KMS-11 (cell line): Measurements from ENCODE around the gene TRPC3.

Experiments
- H2AFZ ChIP-seq: fragments of 200-600 bp; sonication (generic); 2 replicates; pipeline ENCODE4 v1.6.1; 2016; ENCODE audit warnings: antibody characterized with exemption, mixed run types, low read depth
- H3K27ac ChIP-seq: fragments of 200-600 bp; sonication (generic); 2 replicates; pipeline ENCODE4 v1.6.1; 2016; ENCODE audit warnings: mild to moderate bottlenecking, mixed run types
- H3K27me3 ChIP-seq: fragments of 200-600 bp; sonication (generic); 2 replicates; pipeline ENCODE4 v1.6.1; 2017; ENCODE audit warnings: mild to moderate bottlenecking, low read depth, mixed run types, moderate library complexity; ENCODE audit not compliant: insufficient read depth
- H3K36me3 ChIP-seq: fragments of 200-600 bp; sonication (generic); 2 replicates; pipeline ENCODE4 v1.6.1; 2017; ENCODE audit warnings: mild to moderate bottlenecking, mixed run types; ENCODE audit not compliant: insufficient read depth
- H3K4me1 ChIP-seq: fragments of 200-600 bp; sonication (generic); 2 replicates; pipeline ENCODE4 v1.6.1; 2016; ENCODE audit warnings: mild to moderate bottlenecking, low read depth, mixed run types; ENCODE audit not compliant: poor library complexity, severe bottlenecking
- H3K4me2 ChIP-seq: fragments of 200-600 bp; sonication (generic); 2 replicates; pipeline ENCODE4 v1.7.0; 2016; ENCODE audit warnings: mild to moderate bottlenecking, mixed run types
- H3K4me3 ChIP-seq: fragments of 200-600 bp; sonication (generic); IDR thresholded peaks from 2 replicates; pipeline ENCODE4 v1.6.1; 2017; ENCODE audit warnings: low read depth, low read length, mixed read lengths; ENCODE audit not compliant: insufficient read depth
- H3K79me2 ChIP-seq: fragments of 200-600 bp; sonication (generic); 2 replicates; pipeline ENCODE4 v1.6.1; 2016; ENCODE audit warnings: low read depth, mixed run types; ENCODE audit not compliant: insufficient read depth
- H3K9ac ChIP-seq: fragments of 200-600 bp; sonication (generic); 2 replicates; pipeline ENCODE4 v1.6.1; 2016; ENCODE audit warnings: mild to moderate bottlenecking, mixed run types
- H4K20me1 ChIP-seq: fragments of 200-600 bp; sonication (generic); 2 replicates; pipeline ENCODE4 v1.6.1; 2016; ENCODE audit warnings: mild to moderate bottlenecking, mixed run types; ENCODE audit not compliant: insufficient read depth
- TF ChIP-seq, protein P1 (sequence below): fragments of 200-600 bp; sonication (generic); conservative IDR thresholded peaks from 2 replicates; pipeline ENCODE4 v1.6.1; 2017; ENCODE audit warnings: low read depth, mild to moderate bottlenecking, antibody characterized with exemption, low read length, moderate library complexity, mixed read lengths

Gene TRPC3

DNA sequence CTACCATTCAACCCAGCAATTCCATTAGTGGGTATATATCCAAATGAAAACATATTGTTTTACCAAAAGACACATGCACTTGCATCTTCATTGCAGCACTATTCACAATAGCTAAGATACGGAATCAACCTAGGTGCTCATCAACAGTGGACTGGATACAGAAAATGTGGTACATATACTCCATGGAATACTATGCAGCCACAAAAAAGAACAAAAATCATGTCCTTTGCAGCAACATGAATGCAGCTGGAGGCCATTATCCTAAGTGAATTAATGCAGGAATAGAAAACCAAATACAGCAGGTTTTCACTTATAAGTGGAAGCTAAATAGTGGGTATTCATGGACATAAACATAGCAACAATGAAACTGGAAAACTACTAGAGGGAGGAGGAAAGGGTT, 43.5 kb downstream of the TRPC3 start:
- no peak overlapping the region for H3K27ac ChIP-seq
- H3K36me3 ChIP-seq, result no peaks in the 10 kb centered on the region
- no peak overlapping the region for H3K9ac ChIP-seq
- H2AFZ ChIP-seq, result no peak overlapping the region
- H3K4me2 ChIP-seq, result no peak overlapping the region
- TF ChIP-seq, protein P1, sequence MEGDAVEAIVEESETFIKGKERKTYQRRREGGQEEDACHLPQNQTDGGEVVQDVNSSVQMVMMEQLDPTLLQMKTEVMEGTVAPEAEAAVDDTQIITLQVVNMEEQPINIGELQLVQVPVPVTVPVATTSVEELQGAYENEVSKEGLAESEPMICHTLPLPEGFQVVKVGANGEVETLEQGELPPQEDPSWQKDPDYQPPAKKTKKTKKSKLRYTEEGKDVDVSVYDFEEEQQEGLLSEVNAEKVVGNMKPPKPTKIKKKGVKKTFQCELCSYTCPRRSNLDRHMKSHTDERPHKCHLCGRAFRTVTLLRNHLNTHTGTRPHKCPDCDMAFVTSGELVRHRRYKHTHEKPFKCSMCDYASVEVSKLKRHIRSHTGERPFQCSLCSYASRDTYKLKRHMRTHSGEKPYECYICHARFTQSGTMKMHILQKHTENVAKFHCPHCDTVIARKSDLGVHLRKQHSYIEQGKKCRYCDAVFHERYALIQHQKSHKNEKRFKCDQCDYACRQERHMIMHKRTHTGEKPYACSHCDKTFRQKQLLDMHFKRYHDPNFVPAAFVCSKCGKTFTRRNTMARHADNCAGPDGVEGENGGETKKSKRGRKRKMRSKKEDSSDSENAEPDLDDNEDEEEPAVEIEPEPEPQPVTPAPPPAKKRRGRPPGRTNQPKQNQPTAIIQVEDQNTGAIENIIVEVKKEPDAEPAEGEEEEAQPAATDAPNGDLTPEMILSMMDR, result no peak
- H3K27me3 ChIP-seq, result no peaks in the 10 kb centered on the region
- H3K4me1 ChIP-seq, result no peaks in the 10 kb centered on the region
- H4K20me1 ChIP-seq, result no peaks in the 10 kb centered on the region
- H3K79me2 ChIP-seq, result no peaks in the 10 kb centered on the region
- no peak overlapping the region for H3K4me3 ChIP-seq

DNA sequence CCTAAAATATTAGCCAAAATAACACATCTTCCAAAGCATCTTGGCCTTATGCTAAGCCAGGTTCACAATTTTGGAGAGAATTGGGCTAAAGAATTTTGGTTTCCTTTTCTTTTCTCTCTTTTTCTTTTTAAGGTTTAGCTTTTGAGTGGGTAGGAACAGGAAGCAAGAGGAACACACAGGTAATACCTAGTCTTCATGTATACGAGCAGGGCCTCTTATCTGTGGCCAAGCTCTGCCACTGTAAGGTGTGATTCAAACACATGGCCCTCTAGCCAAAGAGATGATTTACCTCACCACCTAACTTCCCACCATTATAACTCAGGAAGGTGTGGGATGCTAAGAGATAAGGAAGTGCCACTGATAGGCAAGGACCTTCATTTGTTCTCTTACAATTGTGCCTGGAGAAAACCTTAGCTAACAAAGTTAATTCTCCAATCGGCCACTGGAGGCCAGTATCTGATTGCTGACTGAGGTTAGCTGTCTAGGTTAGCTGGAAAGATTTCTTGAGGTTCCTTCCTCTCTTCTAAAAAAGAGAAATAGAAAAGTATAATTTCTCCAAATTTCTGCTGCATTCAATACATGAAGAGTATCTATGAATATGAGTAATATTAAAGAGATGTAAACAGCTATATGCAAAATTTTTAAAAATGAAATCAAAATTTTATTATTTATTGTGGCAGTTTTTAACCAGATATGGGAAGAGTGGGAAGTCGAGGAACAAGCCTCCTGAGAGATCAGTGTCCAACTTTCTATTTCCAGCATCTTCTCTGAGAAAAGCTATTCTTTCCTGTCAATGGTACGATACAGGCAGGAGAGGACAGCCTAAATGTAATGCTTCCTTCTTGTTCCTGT, 51.5 kb downstream of the TRPC3 start:
- H3K36me3 ChIP-seq, result no peaks in the 10 kb centered on the region
- no peaks in the 10 kb centered on the region for H3K4me1 ChIP-seq
- no peaks in the 10 kb centered on the region for H3K27me3 ChIP-seq
- no peaks in the 10 kb centered on the region for H3K79me2 ChIP-seq
- H3K27ac ChIP-seq, result no peak overlapping the region
- no peak overlapping the region for H3K9ac ChIP-seq
- H4K20me1 ChIP-seq, result no peaks in the 10 kb centered on the region
- TF ChIP-seq, protein P1, result peak; percentile 91
- H3K4me3 ChIP-seq, result no peak overlapping the region
- H2AFZ ChIP-seq, result no peak overlapping the region
- H3K4me2 ChIP-seq, result no peak overlapping the region

DNA sequence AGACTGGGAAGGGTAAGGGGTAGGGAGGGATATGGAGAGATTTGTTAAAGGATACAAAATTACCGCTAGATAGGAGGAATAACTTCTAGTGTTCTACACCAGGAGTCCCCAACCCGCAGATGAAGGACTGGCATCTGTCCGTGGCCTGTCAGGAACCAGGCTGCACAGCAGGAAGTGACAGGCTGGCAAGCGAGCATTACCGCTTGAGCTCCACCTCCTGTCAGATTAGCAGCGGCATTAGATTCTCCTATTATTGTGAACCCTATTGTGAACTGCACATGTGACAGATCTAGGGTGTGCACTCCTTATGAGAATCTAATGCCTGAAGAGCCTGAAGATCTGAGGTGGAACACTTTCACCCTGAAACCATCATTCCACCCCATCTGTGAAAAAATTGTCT, 53.7 kb downstream of the TRPC3 start:
- Histone ChIP-seq H4K20me1 (no peaks in the 10 kb centered on the region), H3K4me3 (no peak overlapping the region), H3K4me1 (no peaks in the 10 kb centered on the region), H3K4me2 (no peak overlapping the region), H2AFZ (no peak overlapping the region), H3K27ac (no peak overlapping the region), H3K79me2 (no peaks in the 10 kb centered on the region), H3K9ac (no peak overlapping the region), H3K27me3 (no peaks in the 10 kb centered on the region), H3K36me3 (no peaks in the 10 kb centered on the region)
- TF ChIP-seq, protein P1, result no peak

DNA sequence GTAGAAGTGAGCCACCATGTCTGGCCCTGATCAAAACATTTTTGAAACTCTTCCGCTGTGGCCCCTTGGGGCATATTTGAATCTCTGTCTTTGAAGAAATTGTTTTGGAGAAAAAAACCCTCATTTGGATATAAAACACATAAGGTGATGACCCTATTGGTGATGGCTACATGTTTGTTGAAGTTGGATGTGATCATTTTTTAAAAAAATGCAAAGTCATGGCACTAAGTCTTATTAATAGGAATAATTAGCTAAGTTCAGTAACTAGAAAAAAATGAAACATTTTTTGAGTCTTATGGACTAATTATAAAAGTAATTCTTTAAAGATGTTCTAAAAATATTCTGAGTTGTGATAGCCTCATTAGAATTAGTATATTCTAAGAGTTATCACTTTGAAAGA, 63.7 kb downstream of the TRPC3 start:
- Histone ChIP-seq H3K9ac (no peak overlapping the region), H3K79me2 (no peaks in the 10 kb centered on the region), H3K4me2 (no peak overlapping the region), H3K36me3 (no peaks in the 10 kb centered on the region), H3K27me3 (no peaks in the 10 kb centered on the region), H3K4me1 (no peaks in the 10 kb centered on the region), H4K20me1 (no peaks in the 10 kb centered on the region), H3K4me3 (no peak overlapping the region), H2AFZ (no peak overlapping the region), H3K27ac (no peak overlapping the region)
- TF ChIP-seq, protein P1, result no peak
